Prostate gland (tissue), 2 donors: ENCODE results near the gene CNDP1.

Source experiments
- CTCF ChIP-seq, 4 experiments: fragments of 200-600 bp in 2 of 4; fragments of 450-650 bp in 2 of 4; sonication (generic) in 2 of 4; IDR thresholded peaks; 1 replicate in 3 of 4; 2 replicates in 1 of 4; pipeline ENCODE4 v1.5.1; 2016 to 2019; ENCODE audit warnings: antibody characterized with exemption in 4 of 4, mild to moderate bottlenecking in 2 of 4, moderate library complexity in 2 of 4
- POLR2A ChIP-seq: fragments of 450-650 bp; IDR thresholded peaks from one replicate; pipeline ENCODE4 v1.6.1; 2016; ENCODE audit warnings: antibody characterized with exemption, mild to moderate bottlenecking

- no peak for TF ChIP-seq CTCF (IDR thresholded peaks at IDR 0.05)
- TF ChIP-seq POLR2A: no peak
These were observed 8.6 kb upstream of the CNDP1 start for GRCh38 chr18:74525741-74526140.
